ENCODE data around the gene LMNB1.
"Not testable (repeated sequence)": the region's sequence is repeated elsewhere in the genome, so short reads cannot be mapped to it uniquely, and the experiment has no call there.

The LMNB1 gene

DNA sequence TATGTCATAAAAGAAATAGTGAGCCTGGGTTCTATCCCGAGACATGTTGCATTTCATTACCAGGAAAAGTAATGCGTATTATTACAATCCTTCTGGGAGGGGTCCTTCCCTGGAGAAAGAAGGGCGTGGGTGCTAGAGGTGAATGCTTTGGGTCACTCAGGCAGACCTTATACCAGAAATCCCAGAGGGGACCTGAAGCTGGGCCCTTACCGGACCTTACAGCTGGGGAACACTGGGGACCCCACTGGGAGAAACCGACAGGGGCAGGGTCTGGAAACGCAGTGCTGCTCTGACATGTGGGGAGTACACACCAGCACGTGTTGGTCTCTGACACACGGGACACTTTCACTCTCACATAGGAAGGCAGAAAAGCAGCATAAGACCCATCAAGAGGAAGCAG lies 71.3 kb downstream of the LMNB1 start:
- TF ChIP-seq, protein P1, sequence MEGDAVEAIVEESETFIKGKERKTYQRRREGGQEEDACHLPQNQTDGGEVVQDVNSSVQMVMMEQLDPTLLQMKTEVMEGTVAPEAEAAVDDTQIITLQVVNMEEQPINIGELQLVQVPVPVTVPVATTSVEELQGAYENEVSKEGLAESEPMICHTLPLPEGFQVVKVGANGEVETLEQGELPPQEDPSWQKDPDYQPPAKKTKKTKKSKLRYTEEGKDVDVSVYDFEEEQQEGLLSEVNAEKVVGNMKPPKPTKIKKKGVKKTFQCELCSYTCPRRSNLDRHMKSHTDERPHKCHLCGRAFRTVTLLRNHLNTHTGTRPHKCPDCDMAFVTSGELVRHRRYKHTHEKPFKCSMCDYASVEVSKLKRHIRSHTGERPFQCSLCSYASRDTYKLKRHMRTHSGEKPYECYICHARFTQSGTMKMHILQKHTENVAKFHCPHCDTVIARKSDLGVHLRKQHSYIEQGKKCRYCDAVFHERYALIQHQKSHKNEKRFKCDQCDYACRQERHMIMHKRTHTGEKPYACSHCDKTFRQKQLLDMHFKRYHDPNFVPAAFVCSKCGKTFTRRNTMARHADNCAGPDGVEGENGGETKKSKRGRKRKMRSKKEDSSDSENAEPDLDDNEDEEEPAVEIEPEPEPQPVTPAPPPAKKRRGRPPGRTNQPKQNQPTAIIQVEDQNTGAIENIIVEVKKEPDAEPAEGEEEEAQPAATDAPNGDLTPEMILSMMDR (conservative IDR thresholded peaks at IDR 0.05), result no peak
- H3K27ac ChIP-seq, result no peak overlapping the region

DNA sequence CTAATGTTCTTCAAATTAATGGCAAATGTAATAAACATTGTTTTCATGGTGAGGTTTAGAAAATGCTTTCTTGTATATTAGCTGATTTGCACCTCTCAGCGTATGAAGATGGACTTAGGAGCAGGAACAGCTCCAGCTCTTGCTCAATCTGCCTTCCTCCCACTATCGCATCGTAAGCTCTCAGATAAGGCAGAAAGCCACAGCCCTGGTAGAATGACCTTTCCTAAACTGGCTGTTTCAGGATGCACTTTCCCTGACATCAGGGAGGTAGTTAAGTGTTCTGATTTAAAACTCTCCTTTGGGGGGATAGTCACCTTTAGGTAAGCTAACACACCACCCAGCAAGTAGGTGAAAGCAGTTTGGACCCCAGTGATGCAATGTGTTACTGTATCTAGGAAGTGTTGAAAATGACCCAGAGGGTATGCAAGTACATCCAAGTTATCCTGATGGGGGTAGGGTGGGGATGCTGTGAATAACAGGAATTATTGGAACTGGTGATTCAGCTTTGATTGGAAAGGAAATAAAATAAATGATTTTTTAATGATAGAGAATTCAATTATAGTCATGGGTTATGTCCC lies 72.3 kb downstream of the LMNB1 start:
- TF ChIP-seq, protein P1 (conservative IDR thresholded peaks at IDR 0.05), result no peak
- H3K27ac ChIP-seq, result no peak overlapping the region

DNA sequence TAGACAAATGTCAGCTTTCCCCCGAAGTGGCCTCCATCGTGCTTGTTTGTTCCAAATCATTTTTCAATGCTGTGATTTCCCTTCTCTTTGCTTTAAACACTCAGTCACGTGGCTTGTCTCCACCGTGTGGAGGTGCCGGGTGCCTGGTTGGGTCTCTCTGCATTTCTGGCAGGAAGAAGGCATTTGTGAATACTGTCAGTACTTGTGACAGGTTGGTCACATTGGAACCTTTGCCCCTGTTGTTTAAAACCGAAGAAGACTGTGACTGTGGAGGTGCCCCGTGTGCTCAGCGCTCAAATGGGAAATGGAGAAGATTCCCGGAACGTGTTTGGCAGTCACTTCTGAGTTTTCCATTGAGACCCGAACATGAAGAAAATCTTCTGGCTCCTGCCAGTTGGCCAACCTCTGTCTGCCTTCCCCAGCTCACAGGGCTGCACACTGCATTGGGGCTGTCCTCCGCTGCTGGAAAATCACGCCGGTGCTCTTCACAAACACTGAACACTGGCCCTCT lies 74.6 kb downstream of the LMNB1 start:
- no peak overlapping the region for H3K27ac ChIP-seq
- TF ChIP-seq, protein P1 (conservative IDR thresholded peaks at IDR 0.05), result no peak

DNA sequence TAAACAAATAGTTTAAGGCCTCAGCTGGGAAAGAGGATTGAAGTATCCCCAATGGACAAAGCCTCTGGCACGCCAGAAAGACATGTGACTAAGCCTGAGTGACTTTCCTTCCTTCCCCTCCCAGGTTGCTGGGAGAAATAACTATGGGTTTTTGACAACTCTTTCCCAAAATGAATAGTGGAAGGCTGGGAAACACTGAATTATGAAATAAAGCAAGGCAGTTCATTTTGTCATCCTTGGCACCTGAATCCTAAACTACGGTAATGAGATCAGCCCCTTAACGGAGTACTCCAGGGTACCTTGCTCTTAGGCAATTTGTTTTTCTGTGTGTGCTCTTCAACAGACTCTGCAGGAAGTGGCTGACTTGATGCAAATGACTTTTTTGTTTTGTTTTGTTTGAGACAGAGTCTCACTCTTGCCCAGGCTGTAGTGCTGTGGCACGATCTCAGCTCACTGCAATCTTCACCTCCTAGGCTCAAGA lies 75.2 kb downstream of the LMNB1 start:
- no peak overlapping the region for H3K27ac ChIP-seq
- TF ChIP-seq, protein P1 (conservative IDR thresholded peaks at IDR 0.05), result no peak

DNA sequence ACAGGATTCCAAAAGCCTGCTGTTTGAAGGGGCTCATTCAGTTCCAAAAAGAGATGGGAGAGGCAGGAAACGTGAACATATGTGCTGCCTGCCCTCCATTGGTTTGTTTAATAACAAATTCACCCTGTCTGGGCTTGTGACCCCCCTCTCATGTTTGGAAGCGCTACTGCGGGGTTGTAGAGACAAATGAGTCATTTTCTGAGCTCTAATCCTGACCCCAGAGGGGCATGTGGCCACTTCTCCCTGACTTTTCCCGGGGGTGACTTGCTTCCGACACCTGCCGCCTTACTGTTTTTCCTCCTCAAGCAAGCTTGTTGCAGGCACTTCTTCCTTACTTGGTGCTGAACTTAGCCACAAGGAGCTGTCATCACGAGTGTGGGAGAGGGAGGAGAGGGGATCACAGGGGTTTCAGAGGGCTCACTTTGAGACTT lies 75.9 kb downstream of the LMNB1 start:
- TF ChIP-seq, protein P1 (conservative IDR thresholded peaks at IDR 0.05), result no peak

DNA sequence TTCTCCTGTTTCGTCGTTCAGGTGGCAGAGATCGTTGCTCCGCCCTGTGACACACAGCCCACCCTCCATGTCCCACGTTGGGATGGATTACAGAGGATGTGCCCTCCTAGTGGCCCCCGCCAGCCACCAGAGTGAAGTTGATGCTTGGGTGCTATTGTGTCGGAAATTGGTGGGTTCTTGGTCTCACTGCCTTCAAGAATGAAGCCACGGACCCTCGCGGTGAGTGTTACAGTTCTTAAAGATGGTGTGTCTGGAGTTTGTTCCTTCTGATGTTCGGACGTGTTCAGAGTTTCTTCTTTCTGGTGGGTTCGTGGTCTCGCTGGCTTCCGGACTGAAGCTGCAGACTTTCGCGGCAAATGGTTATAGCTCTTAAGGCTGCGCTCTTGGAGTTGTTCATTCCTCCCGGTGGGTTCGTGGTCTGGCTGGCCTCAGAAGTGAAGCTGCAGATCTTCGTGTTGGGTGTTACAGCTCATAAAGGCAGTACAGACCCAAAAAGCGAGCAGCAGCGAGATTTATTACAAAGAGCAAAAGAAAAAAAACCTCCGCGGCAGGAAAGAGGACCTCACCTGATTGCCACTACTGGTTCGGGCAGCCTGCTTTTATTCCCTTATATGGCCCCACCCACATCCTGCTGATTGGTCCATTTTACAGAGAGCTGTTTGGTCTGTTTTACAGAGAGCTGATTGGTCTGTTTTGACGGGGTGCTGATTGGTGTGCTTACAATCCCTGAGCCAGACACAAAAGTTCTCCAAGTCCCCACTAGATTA lies 76.8 kb downstream of the LMNB1 start:
- not testable (repeated sequence) for H3K27ac ChIP-seq

More for the DNA sequence above, 75.9 kb downstream of the LMNB1 start:
- no peak overlapping the region for H3K27ac ChIP-seq

DNA sequence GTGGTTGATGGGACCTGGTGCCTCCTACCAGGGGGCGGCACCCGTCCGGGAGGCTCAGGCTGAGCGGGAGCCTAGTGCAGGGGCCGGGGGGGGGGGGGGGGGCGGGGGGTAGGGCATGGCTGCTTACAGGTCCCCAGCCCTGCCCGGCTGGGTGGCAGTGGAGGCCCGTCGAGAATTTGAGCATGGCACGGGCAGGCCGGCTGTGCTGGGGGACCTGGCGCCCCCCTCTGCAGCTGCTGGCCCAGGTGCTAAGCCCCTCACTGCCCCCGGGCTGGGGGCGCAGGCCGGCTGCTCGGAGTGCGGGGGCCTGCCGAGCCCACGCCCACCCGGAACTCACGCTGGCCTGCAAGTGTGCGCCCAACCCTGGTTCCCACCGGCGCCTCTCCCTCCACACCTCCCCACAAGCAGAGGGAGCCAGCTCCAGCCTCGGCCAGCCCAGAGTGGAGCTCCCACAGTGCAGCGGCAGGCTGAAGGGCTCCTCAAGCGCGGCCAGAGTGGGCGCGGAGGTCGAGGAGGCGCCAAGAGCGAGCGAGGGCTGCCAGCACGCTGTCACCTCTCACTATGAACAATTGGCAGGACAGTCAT lies 77.7 kb downstream of the LMNB1 start:
- TF ChIP-seq, protein P1 (conservative IDR thresholded peaks at IDR 0.05), result no peak
- H3K27ac ChIP-seq, result no peak overlapping the region

All from VCaP (cell line).